ENCODE data around the gene STK32B. TPM values are rescaled to one million over a fixed set of nuclear protein-coding genes. Genes with fewer than 3 reads are reported as not detected.

STK32B gene
- total and polyA plus RNA-seq, 2 of the 8 experiments (the other 6 are each of a cell fraction or from before 2014, with no cell fraction given) = 2.3 to 2.5 TPM

GRCh38 chr4:5393911-5394513, 342.7 kb downstream of the STK32B start:
- H3K4me3 ChIP-seq (ENCODE audit: extremely low read depth in 1 of 4, insufficient read depth in 2 of 4, low read depth in 3 of 4, low read length in 4 of 4) = no peak overlapping the region
- no peak overlapping the region for H2BK12ac ChIP-seq (ENCODE audit: low read depth, low read length)
- no peaks in the 10 kb centered on the region for H3K79me2 ChIP-seq (ENCODE audit: control insufficient read depth in 1 of 2, insufficient read depth in 2 of 2, low read length in 2 of 2)
- H4K5ac ChIP-seq (ENCODE audit: insufficient read length, low read depth, low read length) = no peak overlapping the region
- H3K4me2 ChIP-seq (ENCODE audit: insufficient read depth in 1 of 2, low read depth in 2 of 2, low read length in 2 of 2) = no peak overlapping the region
- H3K56ac ChIP-seq (replicated peaks; ENCODE audit: insufficient read length, low read depth, low read length) = no peak overlapping the region
- no peak overlapping the region for H3K14ac ChIP-seq (ENCODE audit: insufficient read length)
- H4K91ac ChIP-seq (replicated peaks; ENCODE audit: insufficient read length, low read length) = no peak overlapping the region
- FAIRE-seq (no peak), DNase-seq (ENCODE audit: low read depth in 1 of 2, low spot score in 2 of 2) (no peak)
- H2BK15ac ChIP-seq (ENCODE audit: low read length) = no peak overlapping the region
- no peak overlapping the region for H3K18ac ChIP-seq (ENCODE audit: extremely low read depth, low read length)
- WGBS, 2 experiments (ENCODE audit: extremely low coverage in 1 of 2, insufficient coverage in 1 of 2, insufficient read length in 1 of 2, insufficient replicate concordance in 2 of 2, low coverage in 1 of 2, low lambda C conversion rate in 2 of 2, missing lambda C conversion rate in 1 of 2) = 93% methylated on average over 12 of the region's 12 CpGs; no CpG with 5 or more reads in 1 of the 2 experiments
- H4K8ac ChIP-seq (ENCODE audit: extremely low read depth, insufficient read depth, low read length) = no peak overlapping the region
- H3K27ac ChIP-seq (ENCODE audit: low read depth, low read length) = no peak overlapping the region
- H3K36me3 ChIP-seq (ENCODE audit: control insufficient read depth in 2 of 4, insufficient read depth in 4 of 4, low read length in 3 of 4) = no peaks in the 10 kb centered on the region
- H3K23ac ChIP-seq (ENCODE audit: insufficient read length) = no peak overlapping the region
- no peak overlapping the region for H2AFZ ChIP-seq (ENCODE audit: low read length)
- no peaks in the 10 kb centered on the region for H3K4me1 ChIP-seq (replicated peaks in 1 of 4; ENCODE audit: control insufficient read depth in 3 of 4, insufficient read depth in 4 of 4, low read length in 3 of 4)
- no peak overlapping the region for H3K4ac ChIP-seq (replicated peaks; ENCODE audit: insufficient read length, low read depth, low read length)
- H3K23me2 ChIP-seq (ENCODE audit: low read depth, low read length) = no peaks in the 10 kb centered on the region
- H3K9me3 ChIP-seq (ENCODE audit: insufficient read depth in 2 of 2, low read depth in 1 of 2, low read length in 1 of 2) = peaks cover 2 to 5% of the 10 kb centered on the region in 2 experiments; a peak in 2 of 4 replicates
- no peak overlapping the region for H2BK5ac ChIP-seq (ENCODE audit: low read depth, low read length)
- no peak overlapping the region for H2AK5ac ChIP-seq (ENCODE audit: low read depth, low read length)
- no peaks in the 10 kb centered on the region for H3K27me3 ChIP-seq (replicated peaks in 1 of 4; ENCODE audit: control insufficient read depth in 3 of 4, extremely low read depth in 1 of 4, insufficient read depth in 3 of 4, low read length in 3 of 4)
- H3K9ac ChIP-seq (replicated peaks in 1 of 4; ENCODE audit: extremely low read depth in 1 of 4, low read depth in 3 of 4, low read length in 3 of 4) = no peak overlapping the region
- H3K79me1 ChIP-seq (ENCODE audit: low read depth, low read length) = no peaks in the 10 kb centered on the region; the same call in 1 of the 2 replicates
- H4K20me1 ChIP-seq (replicated peaks in 1 of 2; ENCODE audit: control insufficient read depth in 1 of 2, insufficient read depth in 2 of 2, low read length in 2 of 2) = no peaks in the 10 kb centered on the region
- ChIA-PET POLR2A (ENCODE audit: partially characterized antibody) (no interaction called here), CTCF (ENCODE audit: partially characterized antibody) (interaction anchor here (0.8 to 8.2 kb wide), 3 partner anchors 19 to 343 kb away, joined by 3 to 92 read pairs (median 5); partner anchors contain the start of gene STK32B)
- H2BK20ac ChIP-seq (ENCODE audit: low read length) = no peak overlapping the region
- H2BK120ac ChIP-seq (replicated peaks; ENCODE audit: low read depth, low read length) = no peak overlapping the region
- TF ChIP-seq EZH2 (IDR thresholded peaks at IDR 0.05; ENCODE audit: low read depth, low read length, severe bottlenecking) (no peak), SP4 (IDR thresholded peaks at IDR 0.05; ENCODE audit: low read length) (no peak), HDAC6 (IDR thresholded peaks at IDR 0.05; ENCODE audit: low read depth, low read length) (no peak), CBX5 (IDR thresholded peaks at IDR 0.05; ENCODE audit: low read depth, low read length) (no peak), CHD1 (IDR thresholded peaks at IDR 0.05; ENCODE audit: low read depth, low read length) (no peak), SIRT6 (IDR thresholded peaks at IDR 0.05; ENCODE audit: low read length) (no peak), BCL11A (IDR thresholded peaks at IDR 0.05; ENCODE audit: low read depth in 2 of 2, low read length in 2 of 2) (no peak), POLR2A (IDR thresholded peaks at IDR 0.05; ENCODE audit: control extremely low read depth in 1 of 2, low read depth in 2 of 2, low read length in 2 of 2) (no peak), CEBPB (IDR thresholded peaks at IDR 0.05; ENCODE audit: low read depth, low read length) (no peak), POLR2AphosphoS5 (IDR thresholded peaks at IDR 0.05; ENCODE audit: low read depth, low read length) (no peak), EP300 (IDR thresholded peaks at IDR 0.05; ENCODE audit: borderline replicate concordance in 1 of 2, low read depth in 2 of 2, low read length in 2 of 2) (no peak), TBP (IDR thresholded peaks at IDR 0.05; ENCODE audit: low read depth, low read length) (no peak), RNF2 (IDR thresholded peaks at IDR 0.05; ENCODE audit: borderline replicate concordance, low read depth, low read length, missing control alignments, poor library complexity, severe bottlenecking) (no peak)
- TF ChIP-seq, protein P1, sequence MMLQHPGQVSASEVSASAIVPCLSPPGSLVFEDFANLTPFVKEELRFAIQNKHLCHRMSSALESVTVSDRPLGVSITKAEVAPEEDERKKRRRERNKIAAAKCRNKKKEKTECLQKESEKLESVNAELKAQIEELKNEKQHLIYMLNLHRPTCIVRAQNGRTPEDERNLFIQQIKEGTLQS (IDR thresholded peaks at IDR 0.05; ENCODE audit: insufficient read depth, low read depth, low read length) = no peak

Measured in H1 (cell line).